ENCODE results near the gene SEBOX.
A peak's percentile ranks its signal among the peaks of the same experiment; 100 is the strongest.

SEBOX gene

DNA sequence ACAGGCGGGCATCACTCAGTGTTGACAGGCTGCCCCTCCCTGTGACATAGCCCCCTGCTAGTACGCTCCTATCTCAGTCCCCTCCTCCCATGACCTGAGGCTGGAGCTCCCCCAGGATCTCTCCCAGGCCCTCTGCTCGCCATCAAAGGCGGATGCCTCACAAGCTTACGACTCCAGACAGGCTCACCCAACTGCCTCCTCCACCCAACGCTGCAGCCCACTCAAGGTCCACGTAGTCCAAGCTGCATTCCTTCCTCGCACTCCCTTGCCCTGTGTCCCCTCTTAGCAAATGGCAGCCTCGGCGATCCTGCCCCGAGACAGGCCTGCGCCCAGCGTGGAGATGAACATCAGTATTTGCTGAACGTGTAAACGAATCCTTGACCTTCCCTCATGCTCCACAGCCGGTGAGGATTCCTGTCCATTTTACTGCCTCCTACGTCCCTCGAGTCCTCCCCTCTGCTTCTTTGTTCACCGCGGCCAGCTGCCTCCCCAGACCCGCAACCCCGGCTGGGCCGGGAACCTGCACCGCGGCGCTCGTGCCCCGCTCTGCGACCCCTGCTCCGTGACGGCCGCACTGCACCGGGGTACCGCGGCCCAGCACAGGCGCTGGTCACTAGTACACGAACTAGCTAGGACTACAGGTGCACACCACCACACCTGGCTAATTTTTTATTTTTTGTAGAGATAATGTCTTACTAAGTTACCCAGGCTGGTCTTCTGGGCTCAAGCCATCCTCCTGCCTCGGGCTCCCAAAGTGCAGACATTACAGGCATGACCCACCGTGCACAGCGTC, 46.8 kb downstream of the SEBOX start:
- DNase-seq = peak; percentile 56

DNA sequence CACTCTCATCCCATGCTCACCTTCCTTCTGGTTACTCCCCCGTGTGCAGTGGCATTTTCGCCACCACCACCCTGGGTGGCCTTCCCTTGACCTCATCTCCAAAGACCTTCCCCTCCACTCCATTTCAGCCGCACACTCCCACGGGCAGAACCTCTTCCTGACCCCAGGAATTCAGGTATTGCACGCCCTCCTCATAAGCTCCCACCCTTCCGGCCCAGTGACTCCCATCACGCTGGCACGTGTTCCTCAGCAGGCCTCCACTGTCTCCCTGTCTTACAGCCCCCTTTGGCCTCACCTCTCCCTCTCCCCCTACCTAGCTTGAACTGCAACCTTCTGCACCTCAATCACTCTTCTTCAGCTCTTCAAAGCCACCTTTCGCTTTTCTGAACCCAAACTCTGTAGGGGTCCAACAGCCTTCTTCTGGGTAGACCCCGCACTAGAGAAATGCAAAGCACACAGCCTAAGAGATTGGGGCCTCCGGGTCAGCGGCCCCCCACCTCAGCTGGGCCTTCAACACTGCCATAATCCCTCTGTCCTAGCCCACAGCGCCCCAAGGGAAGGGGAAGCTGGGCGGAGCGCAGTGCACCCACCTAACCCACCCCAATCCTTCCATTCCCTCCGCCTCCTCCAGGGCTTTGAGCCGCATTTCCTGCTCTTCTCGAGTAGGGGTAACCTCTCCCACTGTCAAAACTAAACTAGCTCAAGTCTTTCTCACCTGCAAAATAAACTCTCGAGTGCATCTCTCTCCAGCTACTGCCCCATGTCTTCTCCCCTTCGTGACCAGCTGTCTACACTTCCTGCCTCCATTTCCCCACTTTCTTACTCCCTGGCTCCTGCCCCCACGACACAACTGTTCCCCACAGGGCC, 47.7 kb downstream of the SEBOX start:
- DNase-seq = no peak

DNA sequence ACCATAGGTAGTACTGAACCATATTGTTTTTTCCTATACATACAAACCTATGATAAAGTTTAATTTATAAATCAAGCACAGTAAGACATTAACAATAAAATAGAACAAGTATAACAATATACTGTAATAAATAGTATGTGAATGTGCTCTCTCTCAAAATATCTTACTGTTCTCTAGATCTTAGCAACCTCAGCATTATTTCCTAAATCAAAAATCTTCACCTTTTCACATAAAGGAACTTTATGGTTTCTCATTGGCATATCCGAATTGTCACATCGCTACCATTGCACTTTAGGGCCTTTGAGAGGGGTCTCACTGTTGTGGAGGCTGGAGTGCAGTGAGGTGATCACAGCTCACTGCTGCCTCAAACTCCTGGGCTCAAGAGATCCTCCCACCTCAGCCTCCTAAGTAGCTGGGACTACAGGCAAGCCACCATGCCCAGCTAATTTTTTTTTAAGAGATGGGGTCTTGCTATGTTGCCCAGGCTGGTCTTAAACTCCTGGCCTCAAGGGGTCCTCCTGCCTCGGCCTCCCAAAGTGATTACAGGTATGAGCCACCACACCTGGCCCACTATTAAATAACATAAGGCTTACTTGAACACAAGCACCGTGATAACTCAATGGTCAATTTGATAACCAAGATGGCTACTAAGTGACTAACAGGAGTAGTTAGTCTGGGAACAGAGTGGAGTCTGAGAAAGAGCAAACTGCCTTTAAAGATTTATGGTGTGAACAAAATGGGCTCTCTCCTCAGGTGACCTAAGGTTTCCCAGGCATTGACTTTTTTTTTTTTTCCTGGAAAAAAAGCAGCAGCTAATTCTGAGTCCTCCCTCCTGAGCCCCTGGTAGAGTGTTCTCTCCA, 48.9 kb downstream of the SEBOX start:
- DNase-seq = no peak

DNA sequence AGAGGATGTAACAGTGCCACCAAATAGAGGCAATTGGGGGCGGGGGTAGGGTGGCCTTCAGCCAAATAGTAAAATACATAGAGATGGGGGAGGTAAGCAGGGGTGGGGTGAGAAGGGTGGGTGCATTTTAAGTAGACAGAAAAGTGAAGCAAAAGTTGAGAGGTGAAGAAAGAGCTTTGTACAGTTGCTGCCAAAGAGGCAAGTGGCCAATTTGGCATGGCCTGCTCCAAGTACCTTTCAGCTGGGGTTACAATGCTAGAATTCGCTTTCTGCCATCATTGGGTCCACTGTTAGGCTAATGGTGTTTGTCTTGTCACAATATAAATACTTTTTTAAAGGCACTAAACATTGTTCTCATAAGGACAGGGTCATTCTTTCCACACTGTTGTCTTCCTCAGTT, 51.2 kb downstream of the SEBOX start:
- DNase-seq = no peak
